Colonic mucosa (tissue), 4 donors: ENCODE measurements around the gene PHC1. TPM values are rescaled to one million over a fixed set of nuclear protein-coding genes. Genes with fewer than 3 reads are reported as not detected.

Source experiments
- DNase-seq: peaks from one replicate; pipeline ENCODE4 v3.0.0-alpha.2; 2020
- H3K27ac ChIP-seq: fragments of 200-600 bp; one replicate; pipeline ENCODE4 v1.8.0; 2021
- H3K27me3 ChIP-seq: fragments of 200-600 bp; one replicate; pipeline ENCODE4 v1.8.0; 2021
- H3K36me3 ChIP-seq: fragments of 200-600 bp; one replicate; pipeline ENCODE4 v1.8.0; 2021
- H3K4me1 ChIP-seq: fragments of 200-600 bp; one replicate; pipeline ENCODE4 v1.8.0; 2021; ENCODE audit warnings: mild to moderate bottlenecking
- H3K4me3 ChIP-seq: fragments of 200-600 bp; one replicate; pipeline ENCODE4 v1.8.0; 2021
- H3K9ac ChIP-seq, 2 donors: one replicate each; pipeline ENCODE4 v1.7.0; 2013; ENCODE audit warnings: control low read depth in 2 of 2, low read depth in 2 of 2, low read length in 2 of 2
- H3K9me3 ChIP-seq: fragments of 200-600 bp; one replicate; pipeline ENCODE4 v1.8.0; 2021
- CTCF ChIP-seq: fragments of 200-600 bp; IDR thresholded peaks from one replicate; pipeline ENCODE4 v1.8.0; 2022; ENCODE audit warnings: antibody characterized with exemption, mild to moderate bottlenecking
- intact Hi-C: fragments of 100-400 bp; cut with DNase I; formaldehyde crosslinking; loops from one replicate; pipeline ENCODE4 v1.14.1; 2022
- total RNA-seq, 2 donors: library from RNA; stranded (reverse); fragmentation: NEBNext Ultra II Directional in 1 of 2; extraction: Animal tissue kit (Norgen Biotek cat#: 25700) in 1 of 2; gene quantifications; one replicate each; pipeline ENCODE4 v1.2.1, GENCODE V29; 2021
- donor health status: healthy.
- donor health status: DM: no; HTN: no; CAD: no.
- donor health status: DM: no; HTN: no; CAD: no.

The PHC1 gene
- total RNA-seq, 2 donors from 2014 or later = 7.2 to 12.8 TPM

- Histone ChIP-seq H3K4me3 (no peak overlapping the region), H3K4me1 (peaks cover 7% of the 10 kb centered on the region), H3K27me3 (no peaks in the 10 kb centered on the region), H3K9me3 (no peaks in the 10 kb centered on the region), H3K27ac (no peak overlapping the region), H3K36me3 (no peaks in the 10 kb centered on the region), H3K9ac (no peak overlapping the region)
- DNase-seq = no peak
- intact Hi-C loops = no loop called here
- TF ChIP-seq CTCF = no peak
These were observed 4.6 kb upstream of the PHC1 start for GRCh38 chr12:8909752-8910151.

GRCh38 chr12:8911606-8912268, 2.6 kb upstream of the PHC1 start:
- peaks cover 7% of the 10 kb centered on the region for H3K4me1 ChIP-seq
- H3K4me3 ChIP-seq = no peak overlapping the region
- H3K36me3 ChIP-seq = no peaks in the 10 kb centered on the region
- H3K9me3 ChIP-seq = no peaks in the 10 kb centered on the region
- no peak for DNase-seq
- H3K9ac ChIP-seq = no peak overlapping the region
- no peaks in the 10 kb centered on the region for H3K27me3 ChIP-seq
- H3K27ac ChIP-seq = no peak overlapping the region
- TF ChIP-seq CTCF = no peak
- intact Hi-C loops = no loop called here

GRCh38 chr12:8912914-8913313, 1.4 kb upstream of the PHC1 start:
- no peaks in the 10 kb centered on the region for H3K27me3 ChIP-seq
- no peaks in the 10 kb centered on the region for H3K36me3 ChIP-seq
- H3K4me1 ChIP-seq = peaks cover 7% of the 10 kb centered on the region
- H3K9ac ChIP-seq = no peak overlapping the region
- H3K27ac ChIP-seq = no peak overlapping the region
- H3K9me3 ChIP-seq = no peaks in the 10 kb centered on the region
- DNase-seq = no peak
- TF ChIP-seq CTCF = no peak
- H3K4me3 ChIP-seq = no peak overlapping the region
- intact Hi-C loops = no loop called here

GRCh38 chr12:8913702-8914032, 642 bp upstream of the PHC1 start:
- TF ChIP-seq CTCF = no peak
- no peaks in the 10 kb centered on the region for H3K27me3 ChIP-seq
- intact Hi-C loops = no loop called here
- H3K9ac ChIP-seq = peak overlapping the region in 1 of 2 donors; percentile 42
- peaks cover 7% of the 10 kb centered on the region for H3K4me1 ChIP-seq
- peak overlapping the region; percentile 63 for H3K4me3 ChIP-seq
- H3K36me3 ChIP-seq = no peaks in the 10 kb centered on the region
- no peak for DNase-seq
- H3K27ac ChIP-seq = peak overlapping the region; percentile 62
- no peaks in the 10 kb centered on the region for H3K9me3 ChIP-seq

GRCh38 chr12:8914716-8915526, 612 bp downstream of the PHC1 start:
- peak; percentile 64 for DNase-seq
- Histone ChIP-seq H3K4me1 (peaks cover 7% of the 10 kb centered on the region), H3K27ac (peak overlapping the region; percentile 52), H3K27me3 (no peaks in the 10 kb centered on the region), H3K4me3 (peak overlapping the region; percentile 63), H3K36me3 (no peaks in the 10 kb centered on the region), H3K9me3 (no peaks in the 10 kb centered on the region), H3K9ac (peak overlapping the region; percentile 67 to 77)
- intact Hi-C loops = no loop called here
- no peak for TF ChIP-seq CTCF
